H1 (cell line): ENCODE measurements around the gene PIP5K1C. TPM values are rescaled to one million over a fixed set of nuclear protein-coding genes. Genes with fewer than 3 reads are reported as not detected.

Experiments
- CTCF ChIA-PET: fragments of 300-600 bp; sonication (Branson Sonifier 250); formaldehyde crosslinking; loops from one replicate; lab custom pipeline; 2021; ENCODE audit not compliant: partially characterized antibody; lab: Charles Lee
- POLR2A ChIA-PET: fragments of 300-600 bp; sonication (Branson Sonifier 250); formaldehyde crosslinking; loops from one replicate; lab custom pipeline; 2021; ENCODE audit warnings: inconsistent platforms; ENCODE audit not compliant: partially characterized antibody; lab: Charles Lee
- DNase-seq, 2 experiments: peaks; one replicate each; pipeline versions ENCODE4 v3.0.0 to v3.0.0-alpha.2; 2010 to 2022; ENCODE audit warnings: low spot score in 2 of 2, low read depth in 1 of 2, mixed read lengths in 1 of 2
- FAIRE-seq: peaks from 2 replicates; lab custom pipeline; 2011; peaks lifted over from hg19 to GRCh38; lab: Jason Lieb, UNC
- H2AFZ ChIP-seq: 2 replicates; pipeline ENCODE4 v1.8.1; 2012; ENCODE audit warnings: low read length, inconsistent platforms
- H2AK5ac ChIP-seq: 2 replicates; pipeline ENCODE4 v1.6.1; 2013; ENCODE audit warnings: low read depth, low read length
- H2BK120ac ChIP-seq: replicated peaks from 2 replicates; pipeline ENCODE3; 2013; ENCODE audit warnings: low read depth, low read length, inconsistent platforms
- H2BK12ac ChIP-seq: 2 replicates; pipeline ENCODE4 v1.6.1; 2013; ENCODE audit warnings: low read depth, low read length
- H2BK15ac ChIP-seq: 2 replicates; pipeline ENCODE4 v1.6.1; 2013; ENCODE audit warnings: low read length
- H2BK20ac ChIP-seq: 2 replicates; pipeline ENCODE4 v1.6.1; 2013; ENCODE audit warnings: low read length
- H2BK5ac ChIP-seq: 2 replicates; pipeline ENCODE4 v1.6.1; 2013; ENCODE audit warnings: low read depth, low read length
- H3K14ac ChIP-seq: 2 replicates; pipeline ENCODE4 v1.6.1; 2013; ENCODE audit warnings: inconsistent platforms; ENCODE audit not compliant: insufficient read length
- H3K18ac ChIP-seq: 2 replicates; pipeline ENCODE4 v1.6.1; 2013; ENCODE audit warnings: low read length; ENCODE audit errors: extremely low read depth
- H3K23ac ChIP-seq: 2 replicates; pipeline ENCODE4 v1.6.1; 2013; ENCODE audit warnings: inconsistent platforms; ENCODE audit not compliant: insufficient read length
- H3K23me2 ChIP-seq: 2 replicates; pipeline ENCODE4 v1.6.1; 2013; ENCODE audit warnings: low read depth, low read length
- H3K27ac ChIP-seq: 2 replicates; pipeline ENCODE4 v1.6.1; 2011; ENCODE audit warnings: low read depth, low read length, inconsistent platforms
- H3K27me3 ChIP-seq, 4 experiments: replicated peaks in 1 of 4; 1 replicate in 1 of 4; 2 replicates in 3 of 4; pipeline versions ENCODE4 v1.6.1 to v1.8.1; 2011 to 2013; ENCODE audit warnings: low read length in 3 of 4, mild to moderate bottlenecking in 3 of 4, inconsistent platforms in 2 of 4, mixed read lengths in 2 of 4, moderate library complexity in 1 of 4; ENCODE audit not compliant: control insufficient read depth in 3 of 4, insufficient read depth in 3 of 4; ENCODE audit errors: extremely low read depth in 1 of 4
- H3K36me3 ChIP-seq, 4 experiments: 2 replicates each; pipeline versions ENCODE4 v1.6.1 to v1.8.1; 2011 to 2013; ENCODE audit warnings: mild to moderate bottlenecking in 4 of 4, low read length in 3 of 4, moderate library complexity in 2 of 4, control low read depth in 1 of 4, inconsistent platforms in 1 of 4; ENCODE audit not compliant: insufficient read depth in 4 of 4, control insufficient read depth in 2 of 4
- H3K4ac ChIP-seq: replicated peaks from 2 replicates; pipeline ENCODE3; 2013; ENCODE audit warnings: low read length, low read depth, mixed read lengths, inconsistent platforms; ENCODE audit not compliant: insufficient read length
- H3K4me1 ChIP-seq, 4 experiments: replicated peaks in 1 of 4; 1 replicate in 1 of 4; 2 replicates in 3 of 4; pipeline versions ENCODE4 v1.6.1 to v1.8.1; 2011 to 2013; ENCODE audit warnings: low read length in 3 of 4, inconsistent platforms in 2 of 4, mixed read lengths in 1 of 4; ENCODE audit not compliant: insufficient read depth in 4 of 4, control insufficient read depth in 3 of 4
- H3K4me2 ChIP-seq, 2 experiments: 2 replicates each; pipeline versions ENCODE4 v1.6.1 to v1.8.1; 2011 to 2013; ENCODE audit warnings: low read depth in 2 of 2, low read length in 2 of 2, control low read depth in 1 of 2, inconsistent platforms in 1 of 2, mild to moderate bottlenecking in 1 of 2; ENCODE audit not compliant: insufficient read depth in 1 of 2
- H3K4me3 ChIP-seq, 4 experiments: fragments of 200-600, 300-600 bp in 1 of 4; sonication (generic), shearing (Covaris generic), sonication (Bioruptor Twin) in 1 of 4; 2 replicates each; pipeline versions ENCODE4 v1.5.1 to v1.8.1; 2011 to 2016; ENCODE audit warnings: low read length in 4 of 4, low read depth in 3 of 4, control low read depth in 2 of 4, inconsistent platforms in 2 of 4, mild to moderate bottlenecking in 2 of 4, mixed read lengths in 1 of 4, moderate library complexity in 1 of 4; ENCODE audit not compliant: insufficient read depth in 2 of 4; ENCODE audit errors: extremely low read depth in 1 of 4
- H3K56ac ChIP-seq: replicated peaks from 2 replicates; pipeline ENCODE3; 2013; ENCODE audit warnings: low read depth, mild to moderate bottlenecking, mixed read lengths, low read length, inconsistent platforms; ENCODE audit not compliant: insufficient read length
- H3K79me1 ChIP-seq: 2 replicates; pipeline ENCODE4 v1.6.1; 2013; ENCODE audit warnings: low read depth, low read length, control low read depth
- H3K79me2 ChIP-seq, 2 experiments: 2 replicates each; pipeline versions ENCODE4 v1.6.1 to v1.8.1; 2012 to 2013; ENCODE audit warnings: low read length in 2 of 2, mild to moderate bottlenecking in 2 of 2, inconsistent platforms in 1 of 2; ENCODE audit not compliant: insufficient read depth in 2 of 2, control insufficient read depth in 1 of 2
- H3K9ac ChIP-seq, 4 experiments: replicated peaks in 1 of 4; 1 replicate in 1 of 4; 2 replicates in 3 of 4; pipeline versions ENCODE4 v1.6.1 to v1.8.1; 2011 to 2013; ENCODE audit warnings: low read depth in 3 of 4, low read length in 3 of 4, control low read depth in 2 of 4, mild to moderate bottlenecking in 2 of 4, moderate library complexity in 2 of 4, inconsistent platforms in 1 of 4; ENCODE audit errors: extremely low read depth in 1 of 4
- H3K9me3 ChIP-seq, 2 experiments: 2 replicates each; pipeline versions ENCODE4 v1.6.1 to v1.8.1; 2012 to 2013; ENCODE audit warnings: mild to moderate bottlenecking in 2 of 2, moderate library complexity in 2 of 2, control low read depth in 1 of 2, inconsistent platforms in 1 of 2, low read depth in 1 of 2, low read length in 1 of 2, mixed read lengths in 1 of 2; ENCODE audit not compliant: insufficient read depth in 2 of 2
- H4K20me1 ChIP-seq, 2 experiments: replicated peaks in 1 of 2; 2 replicates each; pipeline versions ENCODE3 to v1.8.1; 2011 to 2013; ENCODE audit warnings: inconsistent platforms in 2 of 2, low read length in 2 of 2, mild to moderate bottlenecking in 1 of 2; ENCODE audit not compliant: insufficient read depth in 2 of 2, control insufficient read depth in 1 of 2
- H4K5ac ChIP-seq: 2 replicates; pipeline ENCODE4 v1.6.1; 2013; ENCODE audit warnings: low read length, low read depth, mixed read lengths, inconsistent platforms; ENCODE audit not compliant: insufficient read length
- H4K8ac ChIP-seq: 2 replicates; pipeline ENCODE4 v1.8.0; 2013; ENCODE audit warnings: mild to moderate bottlenecking, moderate library complexity, low read length, inconsistent platforms; ENCODE audit not compliant: insufficient read depth; ENCODE audit errors: extremely low read depth
- H4K91ac ChIP-seq: replicated peaks from 2 replicates; pipeline ENCODE3; 2013; ENCODE audit warnings: low read length, mixed read lengths, inconsistent platforms; ENCODE audit not compliant: insufficient read length
- CBX8 ChIP-seq: fragments of 300-800, 300-1000 bp; sonication (generic); IDR thresholded peaks from 2 replicates; pipeline ENCODE4 v1.7.1; 2016; ENCODE audit warnings: low read depth, low read length, borderline replicate concordance
- CEBPB ChIP-seq: IDR thresholded peaks from 2 replicates; pipeline ENCODE4 v1.6.1; 2012; ENCODE audit warnings: low read depth, low read length
- MAFK ChIP-seq: IDR thresholded peaks from 2 replicates; pipeline ENCODE4 v1.6.1; 2012; ENCODE audit warnings: low read depth, mild to moderate bottlenecking, improper control_type of control experiment, low read length
- RAD21 ChIP-seq, 2 experiments: IDR thresholded peaks in 1 of 2; conservative IDR thresholded peaks in 1 of 2; 2 replicates each; pipeline ENCODE4 v1.6.1; 2011; ENCODE audit warnings: low read depth in 2 of 2, low read length in 2 of 2, improper control_type of control experiment in 1 of 2, inconsistent platforms in 1 of 2, mild to moderate bottlenecking in 1 of 2, moderate library complexity in 1 of 2
- WGBS, 2 experiments: shearing (Covaris generic) in 1 of 2; methylation state at CpG; one replicate each; pipeline versions ENCODE4 v1.1.6 to v1.1.7; 2013 to 2015; ENCODE audit warnings: low lambda C conversion rate in 2 of 2, mixed read lengths in 2 of 2, inconsistent platforms in 1 of 2, low coverage in 1 of 2, missing lambda C conversion rate in 1 of 2; ENCODE audit not compliant: insufficient replicate concordance in 2 of 2, insufficient coverage in 1 of 2, insufficient read length in 1 of 2; ENCODE audit errors: extremely low coverage in 1 of 2, missing lambda C conversion rate in 1 of 2; 5-methylcytosine and 5-hydroxymethylcytosine counted together
- polyA plus RNA-seq, 7 experiments: library from polyadenylated mRNA; depleted of rRNA in 3 of 7; stranded (reverse) in 5 of 7; unstranded in 2 of 7; fragments of >200 nt in 5 of 7; fragments of 200-250 nt in 2 of 7; gene quantifications; 1 replicate in 5 of 7; 2 replicates in 1 of 7; 4 replicates in 1 of 7; pipeline versions ENCODE4 v1.2.1 to v1.2.3, GENCODE V29; 2011 to 2013; ENCODE audit warnings: missing spikeins in 2 of 7, mixed read lengths in 2 of 7
- total RNA-seq: library from RNA; stranded (reverse); fragmentation: NEBNext Ultra II Directional; extraction: Animal tissue kit (Norgen Biotek cat#: 25700); gene quantifications from 2 replicates; pipeline ENCODE4 v1.2.1, GENCODE V29; 2021

Gene PIP5K1C
- total and polyA plus RNA-seq, 2 of the 8 experiments (the other 6 are each of a cell fraction or from before 2014, with no cell fraction given), result 10.6 to 32.9 TPM

GRCh38 chr19:3690551-3691371, 9.5 kb downstream of the PIP5K1C start:
- H2BK120ac ChIP-seq, result no peak overlapping the region
- no peak overlapping the region for H3K4me2 ChIP-seq
- H3K4ac ChIP-seq, result no peak overlapping the region
- DNase-seq (no peak), FAIRE-seq (no peak)
- peaks cover 10% of the 10 kb centered on the region; the same call in 1 of the 2 replicates for H3K23me2 ChIP-seq
- CTCF ChIA-PET, result interaction anchor here (0.7 to 8.8 kb wide), 15 partner anchors 9 to 113 kb away, joined by 3 to 85 read pairs (median 3); partner anchors contain the start of genes PIP5K1C and TJP3
- no peak overlapping the region for H4K5ac ChIP-seq
- H4K20me1 ChIP-seq, result peaks cover 12 to 26% of the 10 kb centered on the region in 2 experiments
- WGBS, 2 experiments, result 94% methylated on average over 31 of the region's 31 CpGs; no CpG with 5 or more reads in 1 of the 2 experiments
- H4K91ac ChIP-seq, result no peak overlapping the region
- H4K8ac ChIP-seq, result no peak overlapping the region
- TF ChIP-seq CEBPB, result no peak
- no peak for TF ChIP-seq CBX8
- no peak for TF ChIP-seq MAFK
- no peak for TF ChIP-seq RAD21 (IDR thresholded peaks at IDR 0.05 in 1 of 2, conservative IDR thresholded peaks at IDR 0.05 in 1 of 2; ENCODE audit: low read depth in 2 of 2, low read length in 2 of 2)
- H3K18ac ChIP-seq, result no peak overlapping the region
- no peak overlapping the region; the same call in 1 of the 2 replicates for H2AK5ac ChIP-seq
- H2AFZ ChIP-seq, result no peak overlapping the region
- peaks cover 15% of the 10 kb centered on the region for H3K79me1 ChIP-seq
- no peak overlapping the region for H2BK20ac ChIP-seq
- no peak overlapping the region for H3K23ac ChIP-seq
- no peak overlapping the region; the same call in 1 of the 2 replicates for H2BK5ac ChIP-seq
- no peaks in the 10 kb centered on the region; a peak in 1 of 7 replicates for H3K27me3 ChIP-seq
- POLR2A ChIA-PET, result interaction anchor here (0.9 to 1.6 kb wide), 2 partner anchors 8 to 11 kb away, joined by 3 read pairs; no protein-coding TSS in a partner anchor
- H3K56ac ChIP-seq, result no peak overlapping the region
- no peak overlapping the region for H3K4me3 ChIP-seq
- H3K14ac ChIP-seq, result no peak overlapping the region
- no peak overlapping the region for H2BK15ac ChIP-seq
- peaks cover 0 to 48% of the 10 kb centered on the region in 2 experiments; a peak in 3 of 4 replicates for H3K79me2 ChIP-seq
- H2BK12ac ChIP-seq, result no peak overlapping the region
- H3K4me1 ChIP-seq, result peaks cover 0 to 13% (median 10%) of the 10 kb centered on the region in 4 experiments; a peak in 5 of 7 replicates
- H3K27ac ChIP-seq, result no peak overlapping the region
- H3K36me3 ChIP-seq, result no peaks in the 10 kb centered on the region
- no peaks in the 10 kb centered on the region for H3K9me3 ChIP-seq
- H3K9ac ChIP-seq, result no peak overlapping the region
